BE2C (cell line): ENCODE measurements around the gene FBXO17.
A peak's percentile ranks its signal among the peaks of the same experiment; 100 is the strongest.

ENCODE experiments used
- DNase-seq: peaks from one replicate; pipeline ENCODE4 v3.0.0-alpha.2; 2020
- H3K27me3 ChIP-seq: fragments of 250-450 bp; sonication (Bioruptor Pico); 2 replicates; pipeline ENCODE4 v1.5.1; 2020; ENCODE audit warnings: mild to moderate bottlenecking
- H3K36me3 ChIP-seq: fragments of 250-450 bp; sonication (Bioruptor Pico); 2 replicates; pipeline ENCODE4 v1.5.1; 2020; ENCODE audit warnings: mild to moderate bottlenecking
- H3K4me1 ChIP-seq: fragments of 250-450 bp; sonication (Bioruptor Pico); 2 replicates; pipeline ENCODE4 v1.5.1; 2020
- H3K4me3 ChIP-seq: 2 replicates; pipeline ENCODE4 v1.5.1; 2011; ENCODE audit warnings: low read depth, low read length
- H3K9me3 ChIP-seq: fragments of 250-450 bp; sonication (Bioruptor Pico); 2 replicates; pipeline ENCODE4 v1.5.1; 2020
- TF ChIP-seq, protein P1 (sequence below): IDR thresholded peaks from 2 replicates; pipeline ENCODE4 v1.5.1; 2012; ENCODE audit warnings: mild to moderate bottlenecking, low read depth, low read length

The FBXO17 gene

GRCh38 chr19:38949580-38950367 lies 25.8 kb downstream of the FBXO17 start:
- TF ChIP-seq, protein P1, sequence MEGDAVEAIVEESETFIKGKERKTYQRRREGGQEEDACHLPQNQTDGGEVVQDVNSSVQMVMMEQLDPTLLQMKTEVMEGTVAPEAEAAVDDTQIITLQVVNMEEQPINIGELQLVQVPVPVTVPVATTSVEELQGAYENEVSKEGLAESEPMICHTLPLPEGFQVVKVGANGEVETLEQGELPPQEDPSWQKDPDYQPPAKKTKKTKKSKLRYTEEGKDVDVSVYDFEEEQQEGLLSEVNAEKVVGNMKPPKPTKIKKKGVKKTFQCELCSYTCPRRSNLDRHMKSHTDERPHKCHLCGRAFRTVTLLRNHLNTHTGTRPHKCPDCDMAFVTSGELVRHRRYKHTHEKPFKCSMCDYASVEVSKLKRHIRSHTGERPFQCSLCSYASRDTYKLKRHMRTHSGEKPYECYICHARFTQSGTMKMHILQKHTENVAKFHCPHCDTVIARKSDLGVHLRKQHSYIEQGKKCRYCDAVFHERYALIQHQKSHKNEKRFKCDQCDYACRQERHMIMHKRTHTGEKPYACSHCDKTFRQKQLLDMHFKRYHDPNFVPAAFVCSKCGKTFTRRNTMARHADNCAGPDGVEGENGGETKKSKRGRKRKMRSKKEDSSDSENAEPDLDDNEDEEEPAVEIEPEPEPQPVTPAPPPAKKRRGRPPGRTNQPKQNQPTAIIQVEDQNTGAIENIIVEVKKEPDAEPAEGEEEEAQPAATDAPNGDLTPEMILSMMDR = no peak
- no peaks in the 10 kb centered on the region for H3K4me1 ChIP-seq
- no peaks in the 10 kb centered on the region for H3K27me3 ChIP-seq
- H3K36me3 ChIP-seq = peaks cover 5% of the 10 kb centered on the region; the same call in 1 of the 2 replicates
- no peaks in the 10 kb centered on the region for H3K9me3 ChIP-seq
- DNase-seq = peak; percentile 100
- H3K4me3 ChIP-seq = peak overlapping the region; percentile 41

DNA sequence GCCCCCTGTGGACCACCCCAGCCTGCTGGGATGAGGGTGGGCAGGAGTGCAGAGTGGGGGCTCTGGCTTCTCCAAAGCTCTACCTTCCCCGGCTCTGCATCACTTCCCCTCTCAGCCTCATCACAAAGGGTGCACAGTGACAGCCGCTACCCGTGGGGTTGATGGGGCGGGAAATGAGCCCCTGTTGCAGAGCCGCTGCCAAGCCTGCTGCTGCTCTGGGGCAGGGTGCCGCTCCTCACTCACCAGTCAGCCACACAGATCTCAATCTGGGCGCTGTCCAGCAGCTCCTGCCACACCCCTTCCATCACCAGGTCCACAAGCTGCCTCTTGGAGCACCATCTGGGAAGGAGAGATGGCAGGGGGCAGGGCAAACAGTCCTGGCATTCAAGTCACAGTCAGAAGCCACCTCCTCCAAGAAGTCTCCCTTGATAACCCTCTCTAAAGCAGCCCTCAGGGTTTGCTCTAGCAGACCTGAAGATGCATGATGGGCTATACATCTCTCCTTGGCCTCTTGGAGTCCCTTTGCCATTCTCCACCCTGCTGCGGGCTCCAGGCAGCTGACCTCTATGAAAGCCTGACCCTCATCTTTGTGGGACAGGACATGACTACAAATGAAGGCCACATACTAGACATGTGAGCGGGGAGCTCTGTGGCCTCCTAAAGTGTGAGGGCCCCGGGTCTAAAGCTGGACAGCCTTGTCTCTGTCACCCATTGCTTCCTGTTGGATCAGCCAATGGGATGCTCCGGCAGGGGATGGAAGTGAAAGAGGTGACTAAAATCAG lies 29.1 kb downstream of the FBXO17 start:
- Histone ChIP-seq H3K9me3 (no peaks in the 10 kb centered on the region), H3K36me3 (peaks cover 5% of the 10 kb centered on the region; the same call in 1 of the 2 replicates), H3K27me3 (no peaks in the 10 kb centered on the region), H3K4me1 (no peaks in the 10 kb centered on the region), H3K4me3 (no peak overlapping the region)
- DNase-seq = no peak
- TF ChIP-seq, protein P1 = no peak

GRCh38 chr19:38945562-38946228 lies 29.8 kb downstream of the FBXO17 start:
- Histone ChIP-seq H3K4me1 (no peaks in the 10 kb centered on the region), H3K27me3 (no peaks in the 10 kb centered on the region), H3K9me3 (no peaks in the 10 kb centered on the region), H3K4me3 (no peak overlapping the region), H3K36me3 (peaks cover 5% of the 10 kb centered on the region; the same call in 1 of the 2 replicates)
- TF ChIP-seq, protein P1 = no peak
- DNase-seq = peak; percentile 24

- TF ChIP-seq, protein P1 = no peak
- Histone ChIP-seq H3K4me3 (no peak overlapping the region), H3K4me1 (no peaks in the 10 kb centered on the region), H3K9me3 (no peaks in the 10 kb centered on the region), H3K27me3 (no peaks in the 10 kb centered on the region), H3K36me3 (peaks cover 5% of the 10 kb centered on the region; the same call in 1 of the 2 replicates)
- DNase-seq = peak; percentile 26
Observed at GRCh38 chr19:38944981-38945506, 30.5 kb downstream of the FBXO17 start.

DNA sequence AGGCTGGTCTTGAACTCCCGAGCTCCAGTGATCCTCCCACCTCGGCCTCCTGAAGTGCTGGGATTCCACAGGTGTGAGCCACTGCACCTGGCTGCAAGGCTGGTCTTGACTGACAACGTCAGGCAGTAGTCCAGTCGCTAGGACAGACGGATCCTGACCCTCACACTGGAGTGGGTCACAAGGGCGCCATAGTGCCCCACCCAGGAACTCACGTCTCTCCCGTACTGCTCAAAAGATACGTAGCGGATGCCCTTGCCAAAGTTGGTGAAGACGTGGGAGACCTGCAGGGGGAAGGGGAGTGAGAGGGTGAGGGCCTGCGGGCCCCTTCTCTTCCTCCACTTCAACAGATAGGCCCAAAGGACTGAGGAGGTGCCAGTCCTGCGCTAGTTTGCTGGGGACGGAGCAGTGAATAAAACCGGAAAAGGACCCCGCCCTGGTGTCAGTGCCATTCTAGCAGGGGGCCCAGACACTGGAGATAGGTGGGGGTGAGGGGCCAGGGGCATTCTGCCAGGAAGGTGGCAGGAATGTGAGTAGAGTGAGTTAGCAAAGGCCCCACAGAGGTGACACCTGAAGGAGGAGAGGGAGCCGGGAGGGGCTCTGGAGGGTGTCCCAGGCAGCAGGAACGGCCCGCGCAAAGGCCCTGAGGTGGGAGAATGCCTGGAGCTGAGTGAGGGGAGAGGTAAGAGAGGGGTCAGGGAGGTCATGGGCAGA lies 32.9 kb downstream of the FBXO17 start:
- TF ChIP-seq, protein P1 = no peak
- H3K9me3 ChIP-seq = no peaks in the 10 kb centered on the region
- DNase-seq = no peak

More for the DNA sequence above, 32.9 kb downstream of the FBXO17 start:
- peaks cover 2% of the 10 kb centered on the region for H3K4me1 ChIP-seq
- H3K27me3 ChIP-seq = no peaks in the 10 kb centered on the region
- peaks cover 5% of the 10 kb centered on the region; the same call in 1 of the 2 replicates for H3K36me3 ChIP-seq
- no peak overlapping the region for H3K4me3 ChIP-seq
